Stimulated activated CD4-positive, alpha-beta T cell treated with anti-CD3 and anti-CD28 coated beads, Interleukin-15, amount 100 ng/mL, for 1 hour (primary cell): ENCODE data around the gene TMEM86A.

Experiments
- DNase-seq, 2 donors: peaks; one replicate each; pipeline ENCODE4 v3.0.0-alpha.2; 2020; ENCODE audit warnings: low read depth in 1 of 2, low spot score in 1 of 2

TMEM86A gene

DNA sequence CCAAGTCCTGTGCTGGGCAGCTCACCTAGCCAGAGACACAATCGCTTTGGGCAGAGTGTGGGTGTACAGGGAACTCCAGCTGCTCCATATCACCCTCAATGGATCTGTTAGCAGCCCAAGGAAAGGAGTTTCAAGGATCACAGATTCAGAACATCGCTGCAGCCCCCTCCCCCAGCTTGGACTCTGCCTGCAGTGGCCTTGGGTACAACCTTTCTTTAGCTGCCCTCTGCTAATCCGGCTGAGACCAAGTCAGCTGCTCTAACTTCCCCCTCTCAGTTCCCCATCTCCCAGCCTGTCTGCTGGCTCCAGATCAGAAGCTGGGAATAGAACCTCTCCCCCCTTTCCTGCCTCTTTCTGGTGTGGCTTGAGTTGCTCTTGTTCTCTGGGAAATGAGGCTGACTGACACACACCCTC lies 1.3 kb downstream of the TMEM86A start:
- no peak for DNase-seq

DNA sequence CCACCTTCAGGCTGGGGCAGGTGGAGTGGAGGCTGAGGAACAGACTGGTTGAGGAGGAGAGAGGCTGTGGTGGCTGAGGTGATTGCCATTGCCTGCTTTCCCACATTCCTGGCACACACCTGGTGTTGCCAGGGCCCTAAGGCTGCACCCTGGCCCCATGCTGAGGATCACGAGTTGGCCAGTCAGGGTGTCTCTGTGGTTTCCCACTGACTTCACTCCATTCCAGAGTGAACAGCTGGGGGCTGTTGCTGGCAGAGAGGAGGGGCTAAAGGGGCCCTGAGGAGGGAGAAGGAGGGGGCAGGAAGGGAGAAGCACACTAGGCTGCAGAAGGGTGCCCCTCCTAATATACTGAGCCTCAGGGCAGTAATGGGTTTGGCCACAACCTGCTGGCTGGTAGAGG lies 1.8 kb downstream of the TMEM86A start:
- no peak for DNase-seq

GRCh38 chr11:18700872-18701271 lies 2.3 kb downstream of the TMEM86A start:
- DNase-seq = no peak

- no peak for DNase-seq
Observed at GRCh38 chr11:18701614-18702216, 3.1 kb downstream of the TMEM86A start.

GRCh38 chr11:18703001-18703763 lies 4.6 kb downstream of the TMEM86A start:
- DNase-seq = no peak

DNA sequence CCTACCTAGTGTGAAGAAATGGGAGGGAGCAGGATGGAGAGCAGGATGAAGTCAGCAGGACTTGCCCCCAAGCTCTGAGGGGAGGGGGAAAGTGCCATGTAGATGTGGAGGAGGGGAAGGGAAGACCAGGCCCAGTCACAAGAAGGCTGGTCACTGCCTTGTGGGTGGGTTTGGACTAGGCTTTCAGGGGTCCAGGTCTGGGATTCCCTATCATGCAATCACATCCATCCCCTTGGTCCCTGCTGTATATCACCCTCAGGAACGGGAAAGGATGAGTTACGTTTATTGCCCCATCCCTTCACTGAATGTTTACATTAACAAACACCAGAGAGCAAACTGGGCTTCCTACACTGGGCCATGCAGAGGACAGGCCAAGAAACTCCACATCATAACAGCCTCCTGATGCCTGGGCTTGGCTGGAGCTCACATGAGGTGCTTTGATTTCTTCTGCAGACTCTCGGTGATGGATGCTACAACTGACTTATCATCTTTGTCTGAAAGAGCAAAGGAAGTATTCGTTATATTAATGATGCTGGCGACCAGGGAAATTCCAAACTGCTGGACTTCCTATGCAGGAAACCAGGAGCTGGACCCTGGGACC lies 5.6 kb downstream of the TMEM86A start:
- DNase-seq = no peak

- DNase-seq = no peak
Observed at GRCh38 chr11:18704698-18705097, 6.1 kb downstream of the TMEM86A start.

GRCh38 chr11:18705651-18706281 lies 7.2 kb downstream of the TMEM86A start:
- DNase-seq = no peak

DNA sequence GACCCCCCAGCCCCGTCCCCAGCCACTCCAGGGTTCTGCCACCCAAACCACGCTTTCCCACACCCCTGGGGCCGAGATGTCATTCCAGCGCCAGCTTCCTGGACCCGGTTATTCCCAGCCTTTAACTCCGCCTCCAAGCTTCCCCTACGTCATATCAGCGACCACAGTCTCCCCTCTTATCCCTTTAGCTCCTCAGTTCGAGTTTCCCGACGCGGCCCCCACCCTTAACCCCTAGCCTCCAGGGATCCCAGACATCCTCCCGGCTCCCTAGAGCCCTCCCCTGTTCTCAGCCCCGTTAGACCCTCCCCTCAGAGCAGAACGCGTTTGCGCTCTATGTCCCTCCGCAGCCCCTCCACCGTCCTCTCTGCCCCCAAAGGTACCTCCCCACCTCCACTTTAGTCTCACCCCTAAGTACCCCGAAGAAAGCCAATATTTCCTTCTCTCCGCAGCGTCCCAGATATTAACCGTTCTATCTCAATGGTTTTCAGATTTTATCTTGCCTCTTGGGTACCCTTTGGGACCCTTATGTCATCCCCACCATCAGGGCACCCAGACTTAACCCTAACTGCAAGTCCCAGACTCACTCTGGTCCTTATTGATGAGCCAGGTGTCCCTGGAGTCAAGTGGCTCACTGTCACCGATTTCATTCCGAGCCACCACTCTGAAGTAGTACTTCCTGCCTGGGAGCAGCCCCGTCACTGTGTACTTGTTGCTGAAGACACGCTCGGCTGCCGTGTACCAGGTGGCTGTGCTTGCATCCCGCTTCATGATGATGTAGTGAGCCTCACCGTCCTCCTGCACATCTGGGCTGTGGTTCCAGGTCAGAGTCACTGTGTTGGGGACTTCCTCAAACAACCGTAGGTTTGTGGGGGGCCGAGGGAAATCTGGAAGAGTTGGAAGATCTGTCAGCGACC lies 8.0 kb downstream of the TMEM86A start:
- peak in 1 of 2 donors; percentile 34 for DNase-seq

DNA sequence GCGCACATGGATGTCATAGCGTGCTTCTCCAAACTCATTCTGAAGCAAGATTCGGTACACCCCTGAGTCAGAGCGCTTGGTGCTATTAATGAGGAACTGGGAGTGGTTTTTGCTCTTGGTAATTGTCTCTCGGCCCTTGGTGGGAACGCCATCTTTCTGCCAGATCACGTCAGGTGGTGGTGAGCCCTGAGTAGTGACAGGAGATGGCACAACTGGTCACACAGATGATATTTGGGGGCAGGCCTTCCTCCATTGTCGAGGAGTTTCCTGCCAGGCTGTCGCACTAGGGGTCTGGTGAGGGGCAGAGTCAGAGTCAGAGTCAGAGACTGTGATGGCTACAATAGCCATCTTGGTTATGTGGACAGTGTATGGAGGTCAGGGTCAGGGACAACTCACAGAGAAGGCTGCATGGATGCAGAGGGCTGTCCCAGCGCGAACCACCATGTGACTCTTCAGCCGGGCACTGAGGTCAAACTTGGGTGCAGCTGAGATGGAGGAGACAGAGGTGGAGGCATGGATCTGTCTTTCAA lies 9.3 kb downstream of the TMEM86A start:
- DNase-seq = no peak

DNA sequence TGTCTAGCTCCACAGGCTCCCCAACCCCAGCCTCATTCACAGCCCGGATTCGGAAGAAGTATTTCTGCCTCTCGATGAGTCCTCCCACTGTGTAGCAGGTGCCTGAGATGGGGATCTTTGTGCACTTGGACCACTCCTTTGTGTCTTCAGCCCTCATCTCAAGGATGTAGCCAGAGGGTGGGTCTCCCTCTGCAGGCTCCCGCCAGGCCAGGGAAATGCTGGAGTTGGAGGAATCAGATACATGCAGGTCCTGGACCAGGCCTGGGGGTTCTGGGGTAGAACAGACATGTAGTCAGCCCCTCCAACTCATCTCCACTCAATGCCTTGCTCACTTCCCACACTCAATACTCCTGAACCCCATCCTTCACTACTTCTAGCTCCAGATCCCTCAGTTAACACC lies 10.8 kb downstream of the TMEM86A start:
- DNase-seq = no peak

DNA sequence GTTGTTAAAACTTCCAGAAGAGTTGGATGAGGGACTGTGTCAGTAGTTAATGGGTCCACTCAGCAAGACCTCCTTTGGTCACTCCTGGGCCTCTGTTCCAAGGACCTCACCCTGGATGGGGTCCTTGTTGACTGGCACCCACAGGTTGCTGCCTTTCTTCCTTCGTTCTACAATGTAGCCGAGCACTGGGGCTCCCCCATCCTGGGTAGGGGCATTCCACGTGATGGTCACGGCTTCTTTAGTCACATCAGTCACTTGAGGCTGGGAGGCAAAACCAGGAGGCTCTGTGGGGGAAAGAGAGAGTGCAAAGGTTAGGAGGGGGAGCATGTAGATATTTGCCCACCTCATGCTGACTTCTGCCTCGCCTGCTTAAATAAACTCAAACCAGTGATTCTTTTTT lies 12.0 kb downstream of the TMEM86A start:
- no peak for DNase-seq

DNA sequence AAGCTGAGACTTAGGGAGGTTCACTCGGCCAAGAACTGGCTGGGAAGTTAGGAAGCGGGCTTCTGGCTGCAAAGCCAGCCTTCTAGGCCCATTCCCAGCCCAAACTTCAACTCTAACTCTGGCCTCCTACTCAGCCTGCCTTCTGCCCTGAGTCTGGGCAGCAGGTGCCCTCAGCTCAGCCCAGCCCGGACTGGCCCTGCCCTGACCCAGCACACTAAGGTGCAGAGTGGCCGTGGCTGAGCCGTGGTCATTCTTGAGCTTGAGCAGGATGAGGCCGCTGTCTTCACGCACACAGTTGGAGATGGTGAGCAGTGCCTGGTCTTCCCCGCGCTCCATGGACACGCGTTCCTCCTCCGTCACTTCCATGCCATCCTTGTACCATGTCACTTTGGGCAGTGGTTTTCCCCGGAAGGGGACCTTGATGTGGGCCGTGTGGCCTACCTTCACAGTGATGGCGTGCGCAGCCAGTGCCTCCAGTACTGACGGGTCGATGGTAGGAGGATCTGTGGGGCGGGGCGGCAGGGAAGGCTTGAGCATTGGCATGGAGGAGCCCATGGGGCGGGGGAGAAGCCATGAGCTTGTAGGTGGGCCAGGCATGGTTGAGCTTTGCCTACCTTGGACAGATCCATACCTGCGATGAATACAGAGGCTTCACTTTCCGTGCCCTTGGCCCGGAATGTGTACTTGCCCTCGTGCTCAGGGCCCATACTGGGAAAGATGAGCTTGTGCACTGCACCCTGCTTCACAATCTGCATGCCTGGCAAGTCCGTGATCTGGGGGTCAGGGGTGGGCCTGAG lies 15.3 kb downstream of the TMEM86A start:
- DNase-seq = no peak

DNA sequence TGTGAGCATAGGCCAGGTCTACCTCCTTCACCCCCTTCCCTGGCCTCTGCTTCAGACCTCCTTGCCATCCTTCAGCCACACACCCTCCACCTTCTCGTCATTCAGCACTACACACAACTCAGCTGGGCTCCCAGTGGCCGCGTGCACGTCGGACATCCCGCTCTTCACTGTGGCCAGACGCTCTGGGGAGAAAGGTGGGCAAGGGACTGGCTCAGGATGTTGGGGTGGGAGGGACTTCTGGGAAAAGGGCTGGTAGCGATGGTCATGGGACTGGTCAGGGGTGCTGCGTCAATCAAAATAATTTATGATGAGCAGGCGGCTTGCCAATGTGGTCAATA lies 15.8 kb downstream of the TMEM86A start:
- no peak for DNase-seq

- DNase-seq = no peak
Observed at GRCh38 chr11:18715476-18715875, 16.9 kb downstream of the TMEM86A start.

GRCh38 chr11:18720091-18720807 lies 21.7 kb downstream of the TMEM86A start:
- DNase-seq = no peak

- DNase-seq = peak; percentile 60 to 73
Observed at GRCh38 chr11:18720808-18721560, 22.4 kb downstream of the TMEM86A start.

DNA sequence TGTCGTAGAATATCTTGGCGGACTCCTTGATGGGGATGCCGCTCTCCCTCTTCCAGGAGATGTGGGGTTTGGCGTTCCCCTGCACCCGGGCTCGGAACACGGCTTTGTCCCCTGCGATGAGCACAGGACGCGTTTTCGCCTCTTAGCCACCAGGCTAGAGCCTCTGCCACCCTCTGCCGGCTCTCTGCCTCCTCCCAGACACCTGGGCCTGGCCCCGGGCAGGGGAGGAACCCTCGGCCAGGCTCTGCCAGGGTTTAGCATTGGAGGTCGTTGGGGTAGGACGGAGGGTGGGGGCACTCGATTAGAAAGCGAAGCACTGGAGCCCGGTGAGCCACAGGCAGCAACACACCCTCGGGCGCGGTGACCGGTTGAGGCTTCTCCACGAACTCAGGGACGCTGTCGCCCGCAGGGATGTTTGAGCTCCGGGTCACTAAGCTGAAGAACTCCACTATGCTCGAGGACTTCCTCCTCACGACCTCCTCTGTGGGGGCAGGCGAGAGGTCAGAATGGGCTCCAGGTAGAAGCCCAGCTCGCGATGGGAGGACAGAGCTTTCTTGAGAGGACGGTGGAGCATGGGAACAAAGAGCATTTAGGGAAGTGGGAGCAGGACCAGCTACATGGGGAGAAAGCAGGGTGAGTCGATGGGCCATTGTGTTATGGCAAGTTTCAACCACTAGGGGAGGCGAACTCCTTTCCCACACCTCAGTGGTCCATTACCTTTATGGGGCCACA lies 23.1 kb downstream of the TMEM86A start:
- peak in 1 of 2 donors; percentile 22 for DNase-seq
